GM19328 (cell line): ENCODE data around the gene FGF1.

Source experiments
- ATAC-seq: cut with Tn5 transposase; IDR thresholded peaks from one replicate; pipeline ENCODE4 v1.9.1; 2021; ENCODE audit warnings: mild to moderate bottlenecking, moderate library complexity; ENCODE audit not compliant: unreplicated experiment

The FGF1 gene

GRCh38 chr5:142589720-142590119, 96.2 kb downstream of the FGF1 start:
- ATAC-seq = no peak

- no peak for ATAC-seq
Observed at GRCh38 chr5:142587354-142587965, 98.4 kb downstream of the FGF1 start.

DNA sequence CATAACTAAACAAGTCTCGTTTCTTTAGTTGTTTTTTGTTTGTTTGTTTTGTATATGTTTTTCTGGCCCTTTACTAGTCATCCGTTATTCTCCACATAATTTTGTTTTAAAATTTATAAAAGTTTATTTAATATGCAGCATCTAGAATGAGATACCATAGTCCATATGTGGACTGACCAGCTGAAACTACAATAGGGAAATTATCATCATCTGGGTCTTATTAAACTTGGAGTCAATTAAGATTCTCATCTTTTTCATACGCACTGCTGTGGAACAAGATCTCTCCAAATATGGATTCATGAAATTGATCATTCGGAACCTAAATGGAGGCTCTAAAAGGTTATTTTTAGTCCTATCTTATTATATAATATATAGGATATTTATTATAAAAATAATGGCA, 99.3 kb downstream of the FGF1 start:
- no peak for ATAC-seq

GRCh38 chr5:142585451-142585850, 100.4 kb downstream of the FGF1 start:
- ATAC-seq = no peak

DNA sequence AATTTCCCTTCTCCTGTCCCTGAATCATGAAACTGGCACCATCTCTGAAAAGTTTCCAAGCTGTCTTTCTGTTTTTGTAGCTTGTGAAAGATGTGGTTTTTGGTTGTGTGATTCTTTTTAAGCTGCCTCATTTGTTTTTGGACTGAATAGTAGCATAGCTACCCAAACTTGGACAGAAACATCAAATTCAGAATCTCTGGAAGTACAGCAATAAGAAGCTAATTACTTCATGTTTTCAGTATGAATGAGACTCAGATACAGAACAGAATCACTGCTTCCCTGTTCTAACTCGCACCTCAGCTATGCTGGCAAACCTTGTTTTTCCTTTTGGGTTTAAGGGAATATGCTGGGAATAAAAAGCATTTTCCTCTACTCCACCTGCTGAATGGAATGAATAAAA, 101.0 kb downstream of the FGF1 start:
- no peak for ATAC-seq

GRCh38 chr5:142578161-142578830, 107.6 kb downstream of the FGF1 start:
- no peak for ATAC-seq

DNA sequence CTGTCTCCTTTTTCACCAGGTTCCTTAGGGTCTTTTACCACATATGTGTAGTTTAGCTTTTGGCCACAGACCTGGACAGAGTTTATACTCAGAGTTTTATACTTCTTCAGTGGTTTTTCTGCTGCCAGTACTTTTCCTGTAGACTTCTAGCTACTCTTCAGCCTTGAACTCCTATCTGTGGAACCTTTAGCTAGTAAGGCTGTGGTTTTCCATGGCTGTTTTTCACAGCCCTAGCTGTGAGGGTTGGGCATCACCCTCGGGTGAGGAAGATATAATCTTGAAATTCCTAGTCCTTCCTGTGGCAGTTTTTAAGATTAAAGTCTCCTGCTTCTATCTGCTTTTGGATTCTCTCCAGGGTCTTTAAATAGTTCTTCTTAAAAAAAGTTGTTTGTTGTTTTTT, 109.1 kb downstream of the FGF1 start:
- no peak for ATAC-seq

DNA sequence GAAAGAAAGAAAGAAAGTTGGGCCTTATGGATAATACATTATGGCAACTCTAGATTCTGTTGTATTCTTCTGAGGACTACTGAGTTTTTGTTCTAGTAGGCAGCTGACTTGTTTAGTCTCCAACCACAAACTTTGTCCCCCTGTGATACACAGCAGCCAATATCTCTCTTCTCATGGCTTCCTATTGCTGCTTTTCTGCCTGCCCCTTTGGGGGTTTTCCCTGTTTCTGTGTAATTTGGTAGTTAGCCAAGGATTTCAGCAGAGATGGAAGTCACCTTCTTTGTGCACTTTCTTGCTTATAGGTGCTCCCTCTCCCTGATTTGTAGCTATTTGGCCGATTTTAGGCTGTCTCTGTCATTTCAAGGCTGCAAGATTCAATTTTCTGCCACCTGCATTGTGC, 109.6 kb downstream of the FGF1 start:
- ATAC-seq = no peak

- no peak for ATAC-seq
Observed at GRCh38 chr5:142572006-142572405, 113.9 kb downstream of the FGF1 start.

DNA sequence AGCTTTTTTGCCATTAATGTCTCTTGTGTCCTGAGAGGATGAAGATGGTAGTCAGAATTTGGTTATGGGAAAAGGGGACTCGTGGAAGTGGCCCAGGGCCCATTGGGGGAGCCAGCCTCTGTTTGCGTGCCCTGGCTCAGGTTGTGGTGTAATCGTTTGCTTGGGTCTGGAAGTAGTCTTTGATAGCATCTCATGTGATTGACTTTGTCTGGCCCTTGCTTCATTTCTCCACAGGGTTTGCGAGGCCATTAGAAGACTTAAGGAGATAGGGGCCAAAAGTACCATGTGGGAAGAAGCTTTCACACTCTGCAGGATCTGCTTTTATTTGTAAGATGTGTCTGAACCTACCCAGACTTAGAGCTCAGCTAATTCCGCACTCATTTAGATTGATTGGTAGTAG, 114.5 kb downstream of the FGF1 start:
- no peak for ATAC-seq

DNA sequence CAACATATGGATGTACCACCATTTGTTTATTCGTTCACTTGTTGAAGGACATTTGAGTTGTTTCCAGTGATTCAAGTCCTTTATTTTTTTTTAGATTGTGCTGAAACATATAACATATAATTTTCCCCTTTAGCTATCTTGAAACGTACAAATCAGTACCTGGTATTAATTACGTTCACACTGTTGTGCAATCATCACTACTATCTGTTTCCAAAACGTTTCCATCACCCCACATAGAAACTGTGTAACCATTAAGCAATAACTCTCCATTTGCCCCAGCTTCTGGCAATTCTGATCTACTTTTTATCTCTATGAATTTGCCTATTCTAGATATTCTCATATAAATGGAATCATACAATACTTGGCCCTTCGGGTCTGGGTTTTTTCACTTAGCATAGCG, 116.0 kb downstream of the FGF1 start:
- ATAC-seq = no peak

GRCh38 chr5:142568996-142569335, 116.9 kb downstream of the FGF1 start:
- no peak for ATAC-seq

DNA sequence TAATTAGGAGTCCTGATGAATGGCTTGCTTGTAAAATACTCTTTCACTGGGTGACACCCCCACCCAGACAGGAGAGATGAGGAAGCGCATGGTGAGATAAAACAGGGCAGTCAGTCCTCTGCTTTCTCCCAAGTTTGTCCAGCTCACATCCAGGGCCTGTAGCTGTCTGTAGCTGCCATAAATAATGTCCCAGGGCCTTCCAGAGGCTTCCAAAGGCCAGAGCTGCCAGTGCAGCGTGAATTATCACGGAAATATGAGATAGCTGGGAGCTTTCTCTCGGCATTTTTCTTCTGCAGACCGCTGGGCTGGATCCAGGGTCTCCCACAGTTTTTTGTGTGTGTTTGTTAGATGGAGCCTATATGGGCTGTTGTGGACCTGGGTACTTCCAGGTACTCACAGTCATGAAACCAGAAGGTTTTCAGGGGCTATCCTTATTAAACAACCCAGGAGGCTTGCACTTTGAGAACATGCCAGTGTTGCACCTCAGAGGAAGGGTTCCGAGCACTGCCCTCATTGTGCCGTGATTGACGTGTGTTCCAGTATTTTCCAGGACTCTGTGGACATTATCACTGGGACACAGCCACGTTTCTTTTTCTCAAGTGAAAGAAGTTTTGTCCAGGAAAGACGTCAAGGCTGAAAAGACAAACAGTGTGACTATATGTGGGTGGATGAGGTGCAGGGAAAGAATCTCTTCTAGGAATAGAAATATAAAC, 117.5 kb downstream of the FGF1 start:
- no peak for ATAC-seq

GRCh38 chr5:142561486-142562097, 124.3 kb downstream of the FGF1 start:
- no peak for ATAC-seq

DNA sequence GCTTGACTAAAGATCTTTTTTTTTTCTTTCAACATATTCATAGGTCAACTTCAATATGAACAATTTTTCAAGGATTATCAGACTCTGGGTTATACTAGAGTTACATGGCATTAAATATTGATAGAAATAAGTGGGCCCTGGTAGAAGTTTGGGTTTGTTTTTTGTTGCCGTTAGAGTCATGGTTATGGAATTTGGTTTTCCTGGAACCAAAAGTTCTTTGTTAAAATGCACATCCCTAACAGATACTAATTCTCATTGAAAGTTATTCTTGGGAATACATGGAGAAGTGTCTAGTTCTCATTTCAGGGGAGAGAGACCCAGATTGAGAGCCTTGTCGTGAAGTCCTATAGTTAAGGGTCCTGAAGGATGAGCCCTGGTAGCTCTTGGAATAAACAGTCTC, 124.9 kb downstream of the FGF1 start:
- no peak for ATAC-seq

DNA sequence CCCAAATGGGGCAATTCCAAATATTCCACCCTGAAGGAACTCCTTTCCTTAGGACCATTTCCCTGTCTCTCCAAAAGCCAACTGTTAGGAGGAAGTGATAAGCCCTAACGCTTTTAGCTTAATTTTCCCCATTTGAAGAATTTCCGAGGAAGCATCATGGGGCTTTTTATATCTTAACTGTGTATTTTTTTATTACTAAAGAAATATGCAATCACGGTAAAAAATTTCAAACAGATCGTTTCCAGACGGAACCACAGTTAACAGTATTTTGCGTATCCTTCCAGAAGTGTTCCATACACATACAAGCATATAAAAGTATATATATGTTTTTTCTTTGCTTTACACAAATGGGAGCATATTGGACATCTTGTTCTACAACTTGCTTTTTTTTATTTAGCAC, 133.8 kb downstream of the FGF1 start:
- ATAC-seq = no peak

DNA sequence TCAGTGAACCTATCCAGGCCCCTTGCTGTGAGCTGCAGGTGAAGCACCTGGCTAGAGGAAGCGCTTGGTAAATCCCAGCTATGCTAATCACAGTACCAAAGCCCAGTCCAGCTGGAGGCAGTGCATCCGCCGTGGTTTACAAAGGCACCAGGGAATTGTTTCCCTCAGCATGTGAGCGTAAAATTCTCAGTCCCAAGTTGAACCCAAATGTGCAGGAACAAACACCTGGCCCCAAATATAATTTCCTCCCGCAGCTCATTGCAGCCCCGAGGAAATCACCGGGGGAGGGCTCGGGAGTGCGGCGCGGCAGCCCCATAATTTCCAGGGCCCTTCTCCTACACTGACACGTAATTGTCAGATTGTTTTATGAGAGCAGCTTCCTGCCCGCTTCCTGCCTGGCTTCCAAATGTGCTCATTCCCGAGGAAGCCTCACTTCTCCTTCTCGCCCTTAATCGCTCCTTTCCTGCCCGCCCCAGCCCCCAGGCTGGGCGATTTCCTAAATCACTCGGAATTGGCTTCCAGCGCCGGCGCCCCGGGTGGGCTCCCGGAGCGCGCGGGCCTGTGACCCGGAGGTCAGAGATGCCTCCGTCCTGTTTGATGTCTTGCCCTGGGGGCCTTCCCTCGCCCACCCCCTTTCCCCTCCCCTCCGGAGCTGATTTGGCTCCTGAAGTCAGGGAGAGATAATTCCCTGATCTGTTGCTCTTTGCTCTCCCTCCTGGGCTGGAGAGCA, 134.4 kb downstream of the FGF1 start:
- no peak for ATAC-seq

GRCh38 chr5:142550471-142550870, 135.4 kb downstream of the FGF1 start:
- ATAC-seq = no peak

- ATAC-seq = no peak
Observed at GRCh38 chr5:142549834-142550233, 136.1 kb downstream of the FGF1 start.

- no peak for ATAC-seq
Observed at GRCh38 chr5:142548739-142549275, 137.1 kb downstream of the FGF1 start.
